Gastrocnemius medialis (tissue), 4 donors: ENCODE data around the gene FST.

Experiments used
- CTCF ChIP-seq, 5 experiments: fragments of 450-650 bp in 3 of 5; fragments of 200-600 bp in 2 of 5; sonication (generic) in 2 of 5; IDR thresholded peaks in 4 of 5; conservative IDR thresholded peaks in 1 of 5; 1 replicate in 4 of 5; 2 replicates in 1 of 5; pipeline ENCODE4 v1.5.1; 2016 to 2019; ENCODE audit warnings: antibody characterized with exemption in 5 of 5, mild to moderate bottlenecking in 3 of 5, moderate library complexity in 3 of 5
- POLR2A ChIP-seq, 2 donors: fragments of 450-650 bp; IDR thresholded peaks; one replicate each; pipeline ENCODE4 v1.6.1; 2017; ENCODE audit warnings: antibody characterized with exemption in 2 of 2, mild to moderate bottlenecking in 2 of 2, moderate library complexity in 2 of 2

DNA sequence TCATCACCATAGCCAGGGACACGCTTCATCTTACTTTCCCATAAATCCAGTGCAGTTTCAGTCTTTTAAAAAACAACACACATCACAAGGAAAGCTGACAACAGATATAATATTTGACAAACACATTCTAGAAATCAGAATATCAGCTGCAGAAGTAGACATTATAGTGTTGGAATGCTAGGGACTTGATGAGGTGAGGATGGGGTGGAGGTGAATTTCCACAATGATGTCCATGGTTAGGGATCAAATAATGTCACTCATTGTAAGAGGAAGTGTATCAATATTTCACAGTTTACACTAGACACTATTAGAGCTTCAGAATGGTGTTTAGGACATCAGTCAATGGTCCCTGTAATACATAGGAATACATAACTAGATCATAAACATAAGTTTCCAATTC, 7.0 kb downstream of the FST start:
- TF ChIP-seq CTCF (IDR thresholded peaks at IDR 0.05 in 4 of 5, conservative IDR thresholded peaks at IDR 0.05 in 1 of 5), result no peak
- no peak for TF ChIP-seq POLR2A (IDR thresholded peaks at IDR 0.05)
